Measurements from ENCODE around the gene CDC123. TPM values are rescaled to one million over a fixed set of nuclear protein-coding genes. Genes with fewer than 3 reads are reported as not detected.

CDC123 gene
- total RNA-seq, 1 donor from 2014 or later: 43.7 TPM

GRCh38 chr10:12193193-12193592, 2.8 kb upstream of the CDC123 start:
- H3K36me3 ChIP-seq: no peaks in the 10 kb centered on the region
- no peak overlapping the region for H3K4me3 ChIP-seq
- peaks cover 45% of the 10 kb centered on the region for H3K4me1 ChIP-seq
- intact Hi-C loops (cut with DNase I): no loop called here
- no peak overlapping the region for H3K27ac ChIP-seq
- ATAC-seq (no peak), DNase-seq (no peak)
- H3K9me3 ChIP-seq: no peaks in the 10 kb centered on the region
- no peaks in the 10 kb centered on the region for H3K27me3 ChIP-seq (ENCODE audit: low read depth)
- no peak for TF ChIP-seq CTCF (IDR thresholded peaks at IDR 0.05)

- Histone ChIP-seq H3K27me3 (ENCODE audit: low read depth) (no peaks in the 10 kb centered on the region), H3K36me3 (peaks cover 11% of the 10 kb centered on the region)
Observed at GRCh38 chr10:12194752-12195271, 1.2 kb upstream of the CDC123 start.

GRCh38 chr10:12195281-12195602, 746 bp upstream of the CDC123 start:
- Histone ChIP-seq H3K27me3 (ENCODE audit: low read depth) (no peaks in the 10 kb centered on the region), H3K4me1 (peaks cover 47% of the 10 kb centered on the region), H3K36me3 (peaks cover 14% of the 10 kb centered on the region), H3K9me3 (no peaks in the 10 kb centered on the region), H3K4me3 (peak overlapping the region; percentile 88), H3K27ac (peak overlapping the region; percentile 91)
- DNase-seq (no peak), ATAC-seq (no peak)
- TF ChIP-seq CTCF (IDR thresholded peaks at IDR 0.05): no peak
- intact Hi-C loops (cut with DNase I): no loop called here

More at GRCh38 chr10:12194752-12195271, 1.2 kb upstream of the CDC123 start:
- DNase-seq (peak; percentile 82), ATAC-seq (peak; percentile 75 to 79)
- peak overlapping the region; percentile 91 for H3K27ac ChIP-seq
- no peaks in the 10 kb centered on the region for H3K9me3 ChIP-seq
- TF ChIP-seq CTCF (IDR thresholded peaks at IDR 0.05): no peak
- peak overlapping the region; percentile 88 for H3K4me3 ChIP-seq
- peaks cover 47% of the 10 kb centered on the region for H3K4me1 ChIP-seq
- intact Hi-C loops (cut with DNase I): no loop called here

GRCh38 chr10:12196531-12197211, 683 bp downstream of the CDC123 start:
- DNase-seq (no peak), ATAC-seq (no peak)
- H3K27ac ChIP-seq: peak overlapping the region; percentile 91
- intact Hi-C loops (cut with DNase I): no loop called here
- no peaks in the 10 kb centered on the region for H3K9me3 ChIP-seq
- peak overlapping the region; percentile 88 for H3K4me3 ChIP-seq
- peaks cover 28% of the 10 kb centered on the region for H3K36me3 ChIP-seq
- TF ChIP-seq CTCF (IDR thresholded peaks at IDR 0.05): no peak
- no peaks in the 10 kb centered on the region for H3K27me3 ChIP-seq (ENCODE audit: low read depth)
- peaks cover 42% of the 10 kb centered on the region for H3K4me1 ChIP-seq

- H3K27me3 ChIP-seq (ENCODE audit: low read depth): no peaks in the 10 kb centered on the region
- peaks cover 43% of the 10 kb centered on the region for H3K36me3 ChIP-seq
- no peak for DNase-seq
- no peak for TF ChIP-seq CTCF (IDR thresholded peaks at IDR 0.05)
- no peak overlapping the region for H3K4me3 ChIP-seq
- H3K4me1 ChIP-seq: peaks cover 33% of the 10 kb centered on the region
- intact Hi-C loops (cut with DNase I): no loop called here
- H3K27ac ChIP-seq: no peak overlapping the region
- ATAC-seq: no peak
- no peaks in the 10 kb centered on the region for H3K9me3 ChIP-seq
Observed at GRCh38 chr10:12198156-12198555, 2.2 kb downstream of the CDC123 start.

All from lower lobe of right lung (tissue), 2 donors.